ENCODE measurements around the gene ART3.

The ART3 gene

DNA sequence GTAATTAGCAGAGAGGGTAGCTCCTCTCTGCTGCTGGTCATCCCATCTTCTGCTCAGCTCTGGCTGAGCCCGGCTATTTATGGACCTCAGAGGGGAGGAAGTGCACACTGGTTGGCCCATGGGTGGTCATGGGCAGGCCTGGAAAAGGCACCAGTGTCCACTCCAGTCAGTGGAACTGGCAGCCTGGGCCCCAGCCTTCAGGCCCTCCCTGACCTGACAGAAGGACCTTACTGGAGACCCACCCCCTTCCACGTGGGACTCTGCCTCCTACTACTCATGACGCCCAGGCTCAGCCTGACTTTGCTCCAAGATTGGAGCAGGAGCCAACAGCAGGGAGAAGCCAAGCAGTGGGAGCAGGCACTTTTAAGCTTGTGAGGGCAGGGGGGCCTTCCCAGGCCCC is 8.0 kb upstream of the ART3 start:
- H3K4me3 ChIP-seq (ENCODE audit: low read depth in 1 of 2, low read length in 2 of 2) = no peak overlapping the region
- H3K9ac ChIP-seq (ENCODE audit: low read depth in 1 of 2, low read length in 2 of 2) = no peak overlapping the region
- no peaks in the 10 kb centered on the region for H3K36me3 ChIP-seq (ENCODE audit: control insufficient read depth in 1 of 2, insufficient read depth in 2 of 2, low read length in 2 of 2)
- H3K27me3 ChIP-seq (ENCODE audit: control insufficient read depth in 1 of 2, insufficient read depth in 2 of 2, low read length in 2 of 2) = no peaks in the 10 kb centered on the region
- H3K27ac ChIP-seq (ENCODE audit: low read depth, low read length) = no peak overlapping the region
- H3K4me1 ChIP-seq (ENCODE audit: control insufficient read depth in 1 of 2, insufficient read depth in 2 of 2, low read length in 2 of 2) = no peaks in the 10 kb centered on the region
- no peaks in the 10 kb centered on the region for H3K9me3 ChIP-seq (ENCODE audit: control insufficient read depth in 1 of 2, low read length in 2 of 2)

DNA sequence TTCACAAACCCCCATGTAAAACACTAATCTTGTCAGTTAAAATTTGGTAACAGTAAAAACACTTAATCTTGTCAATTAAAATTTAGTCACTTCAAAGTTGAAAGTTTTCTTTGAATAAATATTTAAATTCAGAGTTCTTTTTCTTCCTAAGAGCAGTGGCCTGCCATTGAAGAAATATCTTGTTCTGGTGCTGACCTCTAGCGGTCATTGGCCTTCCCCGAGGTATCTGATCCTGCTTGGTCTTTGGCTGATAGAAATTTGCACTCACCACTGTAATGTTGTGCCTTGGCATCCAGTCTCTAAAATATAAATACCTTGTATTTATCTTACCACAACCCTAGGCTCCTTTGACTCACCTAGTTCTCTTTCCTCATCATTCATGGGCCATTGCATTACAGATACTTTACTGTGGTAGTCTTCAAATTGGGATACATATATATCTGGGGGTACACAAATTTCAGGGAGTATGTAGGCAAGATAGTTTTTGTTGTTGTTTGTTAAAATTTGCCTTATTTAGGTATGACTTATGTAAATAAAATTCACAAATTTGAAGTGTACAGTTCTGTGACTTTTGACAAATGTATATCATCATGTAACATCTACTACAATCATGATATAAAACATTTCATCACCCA is 6.7 kb upstream of the ART3 start:
- H3K36me3 ChIP-seq (ENCODE audit: control insufficient read depth in 1 of 2, insufficient read depth in 2 of 2, low read length in 2 of 2) = no peaks in the 10 kb centered on the region
- no peak overlapping the region for H3K27ac ChIP-seq (ENCODE audit: low read depth, low read length)
- H3K4me1 ChIP-seq (ENCODE audit: control insufficient read depth in 1 of 2, insufficient read depth in 2 of 2, low read length in 2 of 2) = no peaks in the 10 kb centered on the region
- no peak overlapping the region for H3K9ac ChIP-seq (ENCODE audit: low read depth in 1 of 2, low read length in 2 of 2)
- no peaks in the 10 kb centered on the region for H3K27me3 ChIP-seq (ENCODE audit: control insufficient read depth in 1 of 2, insufficient read depth in 2 of 2, low read length in 2 of 2)
- H3K9me3 ChIP-seq (ENCODE audit: control insufficient read depth in 1 of 2, low read length in 2 of 2) = no peaks in the 10 kb centered on the region
- no peak overlapping the region for H3K4me3 ChIP-seq (ENCODE audit: low read depth in 1 of 2, low read length in 2 of 2)

DNA sequence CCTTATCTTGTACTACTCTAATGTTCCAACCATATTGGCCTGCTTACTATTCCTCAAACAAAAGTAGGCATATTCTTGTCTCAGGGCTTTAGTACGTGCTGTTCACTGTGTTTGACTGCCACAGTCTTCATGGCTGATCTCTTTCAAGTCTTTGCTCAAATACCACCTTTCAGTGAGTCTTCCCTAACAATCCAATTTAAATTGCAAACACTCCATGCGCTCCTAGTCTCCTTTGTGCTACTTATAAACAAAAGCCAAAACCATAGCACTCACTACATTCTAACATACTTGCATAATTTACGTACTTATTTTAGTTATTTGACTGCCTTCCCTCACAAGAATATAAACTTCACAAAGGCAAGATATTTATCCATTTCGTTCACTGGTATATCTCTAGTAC is 1.7 kb upstream of the ART3 start:
- H3K4me3 ChIP-seq (ENCODE audit: low read depth in 1 of 2, low read length in 2 of 2) = no peak overlapping the region
- H3K27me3 ChIP-seq (ENCODE audit: control insufficient read depth in 1 of 2, insufficient read depth in 2 of 2, low read length in 2 of 2) = no peaks in the 10 kb centered on the region

DNA sequence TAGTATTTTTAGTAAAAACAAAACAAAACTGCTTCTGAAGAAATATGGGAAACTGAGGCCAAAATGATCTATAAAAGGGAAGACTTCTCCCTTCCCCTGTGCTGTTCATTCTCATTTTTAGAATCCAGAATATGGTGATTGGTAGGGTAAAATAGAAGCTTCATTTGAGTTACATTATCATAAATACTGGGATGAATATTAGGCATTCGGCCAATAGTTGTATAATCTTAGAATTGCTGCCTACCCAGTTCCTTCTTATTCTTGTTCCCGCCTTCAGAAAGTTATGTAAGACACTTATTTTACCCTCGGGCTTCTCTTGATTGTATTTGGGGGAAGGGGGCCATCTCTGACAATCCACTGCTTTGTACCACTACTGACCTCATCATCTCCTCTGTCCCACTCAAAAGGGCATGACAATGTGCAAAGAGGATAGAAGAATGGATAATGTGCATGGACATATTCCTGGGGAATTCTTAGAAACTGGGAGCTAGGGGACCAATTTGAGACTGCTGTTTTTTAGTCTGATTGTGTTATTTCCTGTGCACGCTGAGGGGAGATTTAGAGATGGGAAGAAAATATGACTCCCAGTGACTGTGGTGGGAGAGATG is 588 bp downstream of the ART3 start:
- Histone ChIP-seq H3K4me1 (ENCODE audit: control insufficient read depth in 1 of 2, insufficient read depth in 2 of 2, low read length in 2 of 2) (no peaks in the 10 kb centered on the region), H3K4me3 (ENCODE audit: low read depth in 1 of 2, low read length in 2 of 2) (no peak overlapping the region), H3K9ac (ENCODE audit: low read depth in 1 of 2, low read length in 2 of 2) (no peak overlapping the region), H3K27me3 (ENCODE audit: control insufficient read depth in 1 of 2, insufficient read depth in 2 of 2, low read length in 2 of 2) (peaks cover 0 to 4% of the 10 kb centered on the region in 2 donors), H3K36me3 (ENCODE audit: control insufficient read depth in 1 of 2, insufficient read depth in 2 of 2, low read length in 2 of 2) (no peaks in the 10 kb centered on the region), H3K9me3 (ENCODE audit: control insufficient read depth in 1 of 2, low read length in 2 of 2) (no peaks in the 10 kb centered on the region), H3K27ac (ENCODE audit: low read depth, low read length) (no peak overlapping the region)

More for the DNA sequence above, 1.7 kb upstream of the ART3 start:
- H3K4me1 ChIP-seq (ENCODE audit: control insufficient read depth in 1 of 2, insufficient read depth in 2 of 2, low read length in 2 of 2) = no peaks in the 10 kb centered on the region
- H3K9ac ChIP-seq (ENCODE audit: low read depth in 1 of 2, low read length in 2 of 2) = no peak overlapping the region
- H3K9me3 ChIP-seq (ENCODE audit: control insufficient read depth in 1 of 2, low read length in 2 of 2) = no peaks in the 10 kb centered on the region
- H3K36me3 ChIP-seq (ENCODE audit: control insufficient read depth in 1 of 2, insufficient read depth in 2 of 2, low read length in 2 of 2) = no peaks in the 10 kb centered on the region
- H3K27ac ChIP-seq (ENCODE audit: low read depth, low read length) = no peak overlapping the region

DNA sequence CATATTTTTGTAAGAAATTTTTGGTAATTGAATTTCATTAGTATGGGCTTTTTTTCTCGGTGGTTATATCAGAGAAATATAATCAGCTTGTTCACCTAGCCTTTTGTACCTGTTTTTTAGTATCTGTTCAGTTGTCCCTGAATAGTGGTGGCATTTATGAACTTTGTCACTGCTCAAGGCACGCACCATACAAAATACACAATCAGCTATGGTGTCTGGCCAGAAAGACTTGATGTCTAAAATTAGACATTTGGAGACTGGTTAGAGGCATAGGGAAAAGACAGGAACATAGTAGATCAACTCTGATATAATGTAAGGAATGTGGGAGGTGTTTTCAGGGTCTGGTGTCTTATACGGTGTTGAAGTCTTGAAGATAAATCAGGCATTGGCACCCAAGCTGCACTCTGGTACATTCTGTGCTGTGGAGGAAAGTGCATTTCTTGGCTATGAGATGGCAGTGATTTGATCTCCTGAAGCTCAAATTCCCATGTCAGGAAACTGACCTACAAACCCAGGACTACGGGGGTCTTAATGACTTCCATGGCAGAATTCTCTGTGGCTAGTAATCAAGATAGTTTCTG is 3.6 kb downstream of the ART3 start:
- H3K36me3 ChIP-seq (ENCODE audit: control insufficient read depth in 1 of 2, insufficient read depth in 2 of 2, low read length in 2 of 2) = no peaks in the 10 kb centered on the region
- H3K4me1 ChIP-seq (ENCODE audit: control insufficient read depth in 1 of 2, insufficient read depth in 2 of 2, low read length in 2 of 2) = no peaks in the 10 kb centered on the region
- no peaks in the 10 kb centered on the region for H3K9me3 ChIP-seq (ENCODE audit: control insufficient read depth in 1 of 2, low read length in 2 of 2)
- H3K27me3 ChIP-seq (ENCODE audit: control insufficient read depth in 1 of 2, insufficient read depth in 2 of 2, low read length in 2 of 2) = peaks cover 0 to 4% of the 10 kb centered on the region in 2 donors
- H3K27ac ChIP-seq (ENCODE audit: low read depth, low read length) = no peak overlapping the region
- no peak overlapping the region for H3K4me3 ChIP-seq (ENCODE audit: low read depth in 1 of 2, low read length in 2 of 2)
- H3K9ac ChIP-seq (ENCODE audit: low read depth in 1 of 2, low read length in 2 of 2) = no peak overlapping the region

DNA sequence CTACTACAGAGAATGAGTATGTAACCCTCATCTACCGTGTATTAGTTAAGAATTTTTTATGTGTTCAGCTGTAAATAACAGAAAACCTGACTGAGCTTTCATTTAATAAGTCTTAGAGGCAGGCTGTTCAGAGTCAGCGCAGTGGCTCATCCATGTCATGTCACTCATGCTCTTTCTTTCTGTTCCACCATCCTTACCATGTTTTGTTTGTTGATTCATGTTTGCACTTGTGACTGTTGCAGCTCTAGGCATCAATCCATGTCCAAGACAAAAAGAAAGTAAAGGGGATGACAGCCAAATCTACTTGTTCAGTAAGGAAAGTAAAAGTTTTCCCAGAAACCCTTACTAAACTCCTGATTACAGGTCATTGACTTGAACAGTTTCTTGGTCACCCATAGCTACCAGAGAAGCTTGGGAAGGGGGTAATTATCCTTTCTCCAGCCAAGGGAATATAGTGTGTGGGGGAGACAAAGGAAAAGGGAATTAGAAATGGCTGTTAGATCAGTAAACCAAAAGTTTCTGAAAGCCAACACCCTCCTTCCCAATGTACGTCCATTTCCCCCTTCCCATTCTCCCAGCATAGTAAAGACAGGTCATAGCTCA is 9.0 kb downstream of the ART3 start:
- H3K9me3 ChIP-seq (ENCODE audit: control insufficient read depth in 1 of 2, low read length in 2 of 2) = no peaks in the 10 kb centered on the region
- no peak overlapping the region for H3K9ac ChIP-seq (ENCODE audit: low read depth in 1 of 2, low read length in 2 of 2)
- H3K27me3 ChIP-seq (ENCODE audit: control insufficient read depth in 1 of 2, insufficient read depth in 2 of 2, low read length in 2 of 2) = peaks cover 0 to 4% of the 10 kb centered on the region in 2 donors
- H3K27ac ChIP-seq (ENCODE audit: low read depth, low read length) = no peak overlapping the region
- H3K4me1 ChIP-seq (ENCODE audit: control insufficient read depth in 1 of 2, insufficient read depth in 2 of 2, low read length in 2 of 2) = no peaks in the 10 kb centered on the region
- no peaks in the 10 kb centered on the region for H3K36me3 ChIP-seq (ENCODE audit: control insufficient read depth in 1 of 2, insufficient read depth in 2 of 2, low read length in 2 of 2)
- H3K4me3 ChIP-seq (ENCODE audit: low read depth in 1 of 2, low read length in 2 of 2) = no peak overlapping the region

DNA sequence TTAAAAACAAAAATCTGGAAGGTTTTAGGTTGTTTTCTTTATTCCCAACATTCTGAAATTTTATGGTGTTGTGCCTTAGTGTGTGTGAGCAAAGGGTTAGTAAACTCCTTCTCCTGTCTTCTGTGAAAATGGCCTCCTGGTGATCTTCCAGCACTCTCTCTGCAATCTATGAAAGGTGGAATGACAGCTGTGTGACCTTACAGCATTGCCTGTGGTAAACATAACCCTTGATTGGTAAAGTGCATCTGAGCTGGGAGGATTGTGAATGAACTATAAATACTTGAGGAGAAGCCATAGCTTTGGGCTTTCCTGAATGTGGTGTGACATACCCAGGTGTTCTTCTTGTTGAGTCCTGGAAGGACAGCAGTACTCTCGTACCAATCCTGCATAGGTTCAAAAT is 10.0 kb downstream of the ART3 start:
- H3K27ac ChIP-seq (ENCODE audit: low read depth, low read length) = no peak overlapping the region
- no peaks in the 10 kb centered on the region for H3K4me1 ChIP-seq (ENCODE audit: control insufficient read depth in 1 of 2, insufficient read depth in 2 of 2, low read length in 2 of 2)

DNA sequence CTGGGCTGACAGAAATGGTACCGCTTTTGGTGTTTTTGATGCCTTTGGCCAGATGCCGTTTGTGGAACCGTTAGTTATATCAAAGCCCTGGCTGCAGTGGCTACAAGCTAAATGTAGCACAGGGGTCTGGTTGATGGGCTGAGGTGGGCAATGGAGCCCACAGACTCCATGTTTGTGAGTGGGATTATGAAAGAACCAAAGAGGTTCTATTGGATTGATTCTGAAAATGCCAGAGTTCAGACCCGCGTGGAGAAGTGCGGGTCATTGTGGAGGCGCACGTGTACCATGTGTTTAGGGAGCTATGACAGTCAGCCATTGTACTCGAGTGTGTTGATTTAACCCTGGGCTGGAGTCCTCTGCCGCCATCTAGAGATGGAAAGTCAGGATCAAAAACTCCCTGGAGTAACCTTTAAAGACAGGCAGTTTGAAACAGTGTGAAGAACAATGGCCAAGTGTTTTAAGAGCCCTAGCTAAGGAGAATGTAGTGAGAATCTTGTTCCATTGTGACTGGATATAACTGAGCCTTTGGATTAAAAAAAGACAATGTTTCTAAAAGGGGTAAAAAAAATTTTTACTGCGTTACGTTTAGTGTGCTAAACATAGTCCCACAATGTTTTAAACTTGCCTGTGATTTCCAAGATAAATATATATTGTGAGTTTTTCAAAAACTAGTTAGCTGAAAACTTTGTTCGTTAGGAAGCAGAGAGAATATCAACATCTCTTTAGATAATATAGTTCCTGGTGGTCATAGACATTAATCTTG is 12.7 kb downstream of the ART3 start:
- H3K4me3 ChIP-seq (ENCODE audit: low read depth in 1 of 2, low read length in 2 of 2) = no peak overlapping the region
- no peaks in the 10 kb centered on the region for H3K9me3 ChIP-seq (ENCODE audit: control insufficient read depth in 1 of 2, low read length in 2 of 2)
- no peaks in the 10 kb centered on the region for H3K27me3 ChIP-seq (ENCODE audit: control insufficient read depth in 1 of 2, insufficient read depth in 2 of 2, low read length in 2 of 2)
- no peaks in the 10 kb centered on the region for H3K36me3 ChIP-seq (ENCODE audit: control insufficient read depth in 1 of 2, insufficient read depth in 2 of 2, low read length in 2 of 2)
- no peak overlapping the region for H3K27ac ChIP-seq (ENCODE audit: low read depth, low read length)
- H3K9ac ChIP-seq (ENCODE audit: low read depth in 1 of 2, low read length in 2 of 2) = no peak overlapping the region
- no peaks in the 10 kb centered on the region for H3K4me1 ChIP-seq (ENCODE audit: control insufficient read depth in 1 of 2, insufficient read depth in 2 of 2, low read length in 2 of 2)

More for the DNA sequence above, 10.0 kb downstream of the ART3 start:
- H3K36me3 ChIP-seq (ENCODE audit: control insufficient read depth in 1 of 2, insufficient read depth in 2 of 2, low read length in 2 of 2) = no peaks in the 10 kb centered on the region
- H3K9ac ChIP-seq (ENCODE audit: low read depth in 1 of 2, low read length in 2 of 2) = no peak overlapping the region
- H3K27me3 ChIP-seq (ENCODE audit: control insufficient read depth in 1 of 2, insufficient read depth in 2 of 2, low read length in 2 of 2) = peaks cover 0 to 4% of the 10 kb centered on the region in 2 donors
- H3K4me3 ChIP-seq (ENCODE audit: low read depth in 1 of 2, low read length in 2 of 2) = no peak overlapping the region
- H3K9me3 ChIP-seq (ENCODE audit: control insufficient read depth in 1 of 2, low read length in 2 of 2) = no peaks in the 10 kb centered on the region

DNA sequence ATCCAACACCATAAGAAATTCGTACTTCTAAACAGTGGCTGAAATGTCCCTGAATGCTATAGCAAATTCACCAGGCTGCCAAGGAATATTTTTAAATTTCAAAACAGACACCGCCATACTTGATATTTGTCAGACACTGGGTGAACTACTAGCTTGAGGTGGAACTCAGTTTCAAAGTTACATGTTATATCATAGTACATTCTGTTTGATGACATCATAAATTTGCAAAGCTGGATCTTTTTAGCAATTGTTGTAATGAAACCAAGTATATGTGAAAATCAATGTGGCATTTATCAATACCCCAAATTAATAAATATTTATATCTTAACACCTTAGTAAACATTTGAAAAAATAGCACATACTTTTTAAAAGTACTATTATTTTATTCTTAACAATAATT is 14.2 kb downstream of the ART3 start:
- H3K9ac ChIP-seq (ENCODE audit: low read depth in 1 of 2, low read length in 2 of 2) = no peak overlapping the region
- H3K4me3 ChIP-seq (ENCODE audit: low read depth in 1 of 2, low read length in 2 of 2) = no peak overlapping the region
- H3K27me3 ChIP-seq (ENCODE audit: control insufficient read depth in 1 of 2, insufficient read depth in 2 of 2, low read length in 2 of 2) = no peaks in the 10 kb centered on the region
- H3K27ac ChIP-seq (ENCODE audit: low read depth, low read length) = no peak overlapping the region
- H3K36me3 ChIP-seq (ENCODE audit: control insufficient read depth in 1 of 2, insufficient read depth in 2 of 2, low read length in 2 of 2) = no peaks in the 10 kb centered on the region
- no peaks in the 10 kb centered on the region for H3K9me3 ChIP-seq (ENCODE audit: control insufficient read depth in 1 of 2, low read length in 2 of 2)
- H3K4me1 ChIP-seq (ENCODE audit: control insufficient read depth in 1 of 2, insufficient read depth in 2 of 2, low read length in 2 of 2) = no peaks in the 10 kb centered on the region

DNA sequence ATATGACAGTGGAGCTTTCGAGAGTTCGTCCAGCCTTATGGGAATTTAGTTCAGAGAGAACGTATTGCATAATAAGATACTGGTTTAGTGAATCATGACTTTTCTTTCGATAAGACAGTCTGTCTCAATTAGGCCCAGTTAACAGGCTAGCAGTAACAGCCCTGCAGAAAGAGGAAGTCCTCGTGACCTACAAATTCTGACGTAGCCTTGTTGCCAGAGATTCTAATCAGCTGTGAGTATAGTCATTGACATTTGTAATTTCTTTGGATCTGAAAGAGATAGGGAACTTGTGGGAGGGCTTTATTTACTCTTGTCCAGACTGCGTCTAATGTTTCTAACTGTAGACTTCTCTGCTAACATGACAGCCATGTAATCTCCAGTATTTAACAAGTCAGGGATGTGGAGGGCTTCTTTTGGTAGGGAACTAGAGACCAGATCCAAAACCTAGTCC is 15.8 kb downstream of the ART3 start:
- Histone ChIP-seq H3K4me1 (ENCODE audit: control insufficient read depth in 1 of 2, insufficient read depth in 2 of 2, low read length in 2 of 2) (no peaks in the 10 kb centered on the region), H3K27me3 (ENCODE audit: control insufficient read depth in 1 of 2, insufficient read depth in 2 of 2, low read length in 2 of 2) (no peaks in the 10 kb centered on the region), H3K4me3 (ENCODE audit: low read depth in 1 of 2, low read length in 2 of 2) (no peak overlapping the region), H3K36me3 (ENCODE audit: control insufficient read depth in 1 of 2, insufficient read depth in 2 of 2, low read length in 2 of 2) (no peaks in the 10 kb centered on the region), H3K27ac (ENCODE audit: low read depth, low read length) (no peak overlapping the region), H3K9me3 (ENCODE audit: control insufficient read depth in 1 of 2, low read length in 2 of 2) (no peaks in the 10 kb centered on the region), H3K9ac (ENCODE audit: low read depth in 1 of 2, low read length in 2 of 2) (no peak overlapping the region)

Data from duodenal mucosa (tissue), 2 donors.